ENCODE measurements around the gene RABGGTA.
"Not testable (repeated sequence)": the region's sequence is repeated elsewhere in the genome, so short reads cannot be mapped to it uniquely, and the experiment has no call there.

Gene RABGGTA

DNA sequence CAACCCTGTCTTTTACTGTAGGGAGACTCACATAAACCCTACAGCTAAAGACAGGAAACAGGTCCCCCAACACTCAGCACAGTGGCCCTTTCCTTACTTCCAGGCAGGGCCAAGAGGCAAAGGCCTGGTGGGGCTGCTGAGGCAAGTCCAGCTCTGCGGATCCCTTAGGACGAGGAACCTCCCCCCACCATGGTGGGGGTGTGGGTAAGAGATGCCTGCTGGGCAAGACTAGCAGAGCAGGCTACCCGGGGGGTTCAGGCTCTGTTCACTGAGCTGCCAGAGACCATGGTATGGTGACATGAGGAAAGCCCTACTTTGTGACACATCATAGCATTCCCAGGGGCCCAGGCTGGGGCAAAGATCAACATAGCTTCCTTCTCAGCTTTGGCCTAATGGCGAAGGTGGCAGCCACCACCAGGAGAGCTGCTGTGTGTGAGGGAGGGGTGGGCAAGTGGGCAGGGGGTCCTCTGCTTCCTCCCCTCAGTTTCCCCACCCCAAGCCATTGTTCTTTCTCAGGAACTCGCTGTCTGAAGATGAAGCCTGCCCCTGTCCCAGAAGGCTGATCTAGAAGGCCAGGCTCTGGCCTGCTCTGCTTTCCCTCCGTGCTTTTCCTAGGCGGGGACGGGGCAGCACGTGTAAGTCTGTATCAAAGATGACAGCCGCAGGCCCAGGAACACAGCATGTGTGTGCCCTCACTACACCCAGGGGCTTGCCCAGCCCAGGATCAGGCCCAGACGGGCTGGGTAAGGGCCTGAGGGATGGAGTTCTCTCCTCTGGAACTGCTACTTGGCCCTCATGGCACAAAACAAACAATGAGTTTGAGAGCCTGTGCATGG, 18.9 kb downstream of the RABGGTA start:
- TF ChIP-seq, protein P1, sequence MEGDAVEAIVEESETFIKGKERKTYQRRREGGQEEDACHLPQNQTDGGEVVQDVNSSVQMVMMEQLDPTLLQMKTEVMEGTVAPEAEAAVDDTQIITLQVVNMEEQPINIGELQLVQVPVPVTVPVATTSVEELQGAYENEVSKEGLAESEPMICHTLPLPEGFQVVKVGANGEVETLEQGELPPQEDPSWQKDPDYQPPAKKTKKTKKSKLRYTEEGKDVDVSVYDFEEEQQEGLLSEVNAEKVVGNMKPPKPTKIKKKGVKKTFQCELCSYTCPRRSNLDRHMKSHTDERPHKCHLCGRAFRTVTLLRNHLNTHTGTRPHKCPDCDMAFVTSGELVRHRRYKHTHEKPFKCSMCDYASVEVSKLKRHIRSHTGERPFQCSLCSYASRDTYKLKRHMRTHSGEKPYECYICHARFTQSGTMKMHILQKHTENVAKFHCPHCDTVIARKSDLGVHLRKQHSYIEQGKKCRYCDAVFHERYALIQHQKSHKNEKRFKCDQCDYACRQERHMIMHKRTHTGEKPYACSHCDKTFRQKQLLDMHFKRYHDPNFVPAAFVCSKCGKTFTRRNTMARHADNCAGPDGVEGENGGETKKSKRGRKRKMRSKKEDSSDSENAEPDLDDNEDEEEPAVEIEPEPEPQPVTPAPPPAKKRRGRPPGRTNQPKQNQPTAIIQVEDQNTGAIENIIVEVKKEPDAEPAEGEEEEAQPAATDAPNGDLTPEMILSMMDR (IDR thresholded peaks at IDR 0.05; ENCODE audit: low read depth, low read length): no peak
- H3K4me3 ChIP-seq (ENCODE audit: low read depth, low read length): no peak overlapping the region

DNA sequence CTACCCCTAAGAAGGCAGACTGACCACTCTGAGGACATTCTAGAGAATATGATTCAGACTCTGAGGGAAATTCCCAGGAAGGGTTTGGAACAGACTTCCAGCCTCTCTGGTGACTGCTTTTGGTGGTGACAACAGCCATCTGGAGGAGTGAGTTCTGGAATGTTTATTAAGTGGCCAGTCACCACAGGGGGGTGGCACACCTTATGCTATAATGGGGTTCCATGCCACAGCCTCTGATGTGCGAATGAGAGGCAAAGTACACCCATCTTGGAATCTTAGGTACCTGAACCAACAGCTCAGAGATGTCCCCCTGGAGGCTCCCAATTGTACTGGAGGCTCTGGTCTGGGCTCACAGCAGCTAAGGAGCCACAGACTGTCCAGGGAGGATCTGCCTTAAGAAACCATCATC, 19.5 kb downstream of the RABGGTA start:
- TF ChIP-seq, protein P1 (IDR thresholded peaks at IDR 0.05; ENCODE audit: low read depth, low read length): no peak
- no peak overlapping the region for H3K4me3 ChIP-seq (ENCODE audit: low read depth, low read length)

DNA sequence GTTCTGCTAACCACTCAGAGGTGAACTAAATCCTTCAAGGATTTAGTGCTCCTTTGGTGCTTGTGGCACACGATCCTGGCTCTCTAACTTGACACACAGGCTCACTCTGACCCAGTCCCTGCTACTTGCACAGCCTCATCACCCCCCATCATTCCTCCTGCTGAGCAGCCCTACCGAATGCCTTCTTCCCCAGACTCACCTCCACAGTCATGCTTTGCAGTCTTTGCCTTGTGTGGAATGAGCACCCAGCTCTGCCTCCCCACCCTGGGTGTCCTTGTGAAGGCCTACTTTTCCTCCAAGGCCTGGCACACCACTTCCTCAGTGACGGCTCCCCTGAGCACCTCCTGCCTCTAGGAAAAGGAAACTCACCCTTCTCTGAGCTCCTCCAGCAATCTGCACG, 21.0 kb downstream of the RABGGTA start:
- TF ChIP-seq, protein P1 (IDR thresholded peaks at IDR 0.05; ENCODE audit: low read depth, low read length): no peak
- H3K4me3 ChIP-seq (ENCODE audit: low read depth, low read length): no peak overlapping the region

- no peak overlapping the region for H3K4me3 ChIP-seq (ENCODE audit: low read depth, low read length)
Measured at GRCh38 chr14:24249230-24250021, 22.0 kb downstream of the RABGGTA start.

GRCh38 chr14:24247422-24247821, 24.0 kb downstream of the RABGGTA start:
- TF ChIP-seq, protein P1 (IDR thresholded peaks at IDR 0.05; ENCODE audit: low read depth, low read length): no peak
- no peak overlapping the region for H3K4me3 ChIP-seq (ENCODE audit: low read depth, low read length)

More at GRCh38 chr14:24249230-24250021, 22.0 kb downstream of the RABGGTA start:
- TF ChIP-seq, protein P1 (IDR thresholded peaks at IDR 0.05; ENCODE audit: low read depth, low read length): no peak

DNA sequence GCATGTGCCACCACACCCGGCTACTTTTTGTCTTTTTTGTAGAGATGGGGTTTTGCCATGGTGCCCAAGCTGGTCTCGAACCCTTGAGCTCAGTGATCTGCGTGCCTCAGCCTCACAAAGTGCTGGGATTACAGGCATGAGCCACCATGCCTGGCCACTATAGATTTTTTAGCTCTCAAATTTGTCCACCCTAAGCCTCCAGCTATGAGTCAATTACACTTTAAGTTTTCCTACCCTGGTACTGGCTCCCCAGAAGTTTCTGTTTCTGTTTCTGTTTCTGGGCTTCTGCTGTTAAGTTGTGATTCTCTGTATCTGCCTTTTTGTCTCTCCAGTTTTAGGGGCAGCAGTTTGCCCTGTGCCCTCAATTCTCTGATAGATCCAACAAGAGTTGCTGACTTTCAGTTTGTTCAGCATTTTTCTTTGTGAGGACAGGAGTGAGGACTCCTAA, 24.6 kb downstream of the RABGGTA start:
- no peak overlapping the region for H3K4me3 ChIP-seq (ENCODE audit: low read depth, low read length)
- TF ChIP-seq, protein P1 (IDR thresholded peaks at IDR 0.05; ENCODE audit: low read depth, low read length): no peak

- not testable (repeated sequence) for H3K4me3 ChIP-seq (ENCODE audit: low read depth, low read length)
Measured at GRCh38 chr14:24245350-24245749, 26.0 kb downstream of the RABGGTA start.

Data from WI38 (cell line).